ENCODE results near the gene NACC2.

The NACC2 gene

DNA sequence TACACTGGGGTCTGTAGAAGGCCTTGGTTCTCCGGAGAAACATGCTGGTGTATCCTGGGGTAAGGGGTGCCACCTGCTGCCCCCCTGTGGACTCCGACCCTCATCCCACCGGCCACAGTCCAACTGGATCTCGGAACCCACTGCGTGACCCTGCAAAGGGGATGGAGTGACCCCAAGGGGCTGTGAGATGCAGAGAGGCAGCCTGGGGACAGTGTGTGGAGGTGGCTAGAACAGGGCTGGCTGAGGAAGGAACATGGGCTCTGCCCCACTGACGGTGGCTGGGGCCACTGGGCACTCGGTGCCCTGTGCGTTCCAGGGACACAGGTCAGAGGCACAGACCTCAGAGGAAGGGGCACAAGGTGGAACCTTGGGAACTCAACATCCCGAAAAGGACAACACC, 2.3 kb downstream of the NACC2 start:
- no peak for DNase-seq (ENCODE audit: low read depth in 2 of 2)

- DNase-seq (ENCODE audit: low read depth in 2 of 2), result no peak
Observed at GRCh38 chr9:136092353-136092650, 2.8 kb downstream of the NACC2 start.

DNA sequence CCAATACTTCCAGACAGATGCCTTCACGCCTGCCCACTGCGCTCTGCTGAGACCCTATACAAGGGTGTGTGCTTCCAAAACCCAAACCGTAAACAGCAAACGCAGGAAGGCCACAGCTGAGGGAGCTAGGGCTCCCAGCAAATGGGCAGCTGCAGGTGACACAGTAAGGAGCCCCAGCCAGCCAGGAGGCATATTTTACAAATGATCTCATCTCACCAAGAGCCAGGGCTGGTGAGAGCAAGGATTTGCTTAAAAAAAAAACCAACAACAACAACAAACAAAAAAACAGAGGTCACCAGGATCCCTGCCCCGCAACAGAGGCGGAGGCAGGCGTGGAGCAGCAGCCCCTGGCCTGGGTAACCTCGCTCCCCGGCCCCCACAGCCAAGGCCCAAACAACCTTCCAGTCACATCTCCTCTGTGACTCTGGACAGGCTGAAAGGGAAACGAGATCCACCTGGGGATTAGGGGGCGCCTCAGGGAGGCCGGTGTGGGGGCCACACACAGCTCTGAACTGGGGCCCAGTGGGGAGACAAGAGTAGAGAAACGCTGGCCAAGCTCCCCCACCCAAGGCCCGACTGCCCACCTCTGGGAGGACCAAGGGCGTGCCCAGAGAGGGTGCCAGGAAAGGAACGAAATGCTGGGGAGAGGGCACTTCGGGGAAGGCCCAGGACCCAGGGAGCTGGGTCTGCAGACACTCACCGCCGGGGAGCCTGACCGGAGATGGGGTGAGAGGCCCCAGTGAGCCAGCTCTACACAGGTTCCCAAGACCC, 3.3 kb downstream of the NACC2 start:
- DNase-seq (ENCODE audit: low read depth in 2 of 2), result no peak

DNA sequence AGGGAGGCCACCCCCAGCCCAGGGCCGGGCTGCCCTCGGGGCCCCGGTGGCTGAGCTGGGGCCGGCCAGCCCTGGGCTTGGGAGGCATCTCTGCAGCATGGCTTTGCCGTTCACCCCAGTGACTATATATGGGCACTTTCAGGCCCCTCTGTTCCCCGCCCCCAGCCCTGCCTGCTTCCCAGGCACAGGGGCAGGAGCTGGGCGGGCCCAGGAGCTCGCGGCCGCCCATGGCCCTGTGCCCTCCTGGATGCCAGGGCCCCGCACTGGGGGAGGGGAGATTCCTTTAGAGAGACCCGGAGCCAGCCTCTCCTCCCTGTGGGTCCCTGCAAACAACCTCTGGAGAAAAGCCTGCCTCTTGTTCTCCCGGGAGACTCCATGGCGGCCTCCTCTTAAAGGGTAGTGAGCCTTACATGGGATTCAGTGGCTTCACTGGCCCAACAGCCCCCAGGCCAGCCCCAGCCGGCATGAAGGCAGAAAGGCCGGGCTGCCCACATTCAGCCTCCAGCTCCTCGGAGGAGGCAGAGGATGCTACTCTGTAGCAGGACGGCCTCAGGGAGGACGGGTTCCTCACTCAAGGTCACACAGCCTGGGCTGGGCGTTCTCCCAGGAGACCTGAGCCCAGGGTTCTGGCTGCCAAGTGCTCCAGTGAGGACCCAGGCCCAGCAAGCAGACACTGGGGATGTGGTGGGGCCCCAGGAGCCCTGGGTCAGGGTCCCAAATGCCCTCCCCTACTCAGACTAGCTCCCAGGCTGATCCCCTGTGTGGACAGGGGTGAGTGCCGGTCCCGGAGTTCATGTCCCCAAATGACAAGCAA, 4.1 kb downstream of the NACC2 start:
- DNase-seq (ENCODE audit: low read depth in 2 of 2), result no peak

- no peak for DNase-seq (ENCODE audit: low read depth in 2 of 2)
Observed at GRCh38 chr9:136090056-136090735, 4.9 kb downstream of the NACC2 start.

GRCh38 chr9:136089697-136090045, 5.4 kb downstream of the NACC2 start:
- no peak for DNase-seq (ENCODE audit: low read depth in 2 of 2)

DNA sequence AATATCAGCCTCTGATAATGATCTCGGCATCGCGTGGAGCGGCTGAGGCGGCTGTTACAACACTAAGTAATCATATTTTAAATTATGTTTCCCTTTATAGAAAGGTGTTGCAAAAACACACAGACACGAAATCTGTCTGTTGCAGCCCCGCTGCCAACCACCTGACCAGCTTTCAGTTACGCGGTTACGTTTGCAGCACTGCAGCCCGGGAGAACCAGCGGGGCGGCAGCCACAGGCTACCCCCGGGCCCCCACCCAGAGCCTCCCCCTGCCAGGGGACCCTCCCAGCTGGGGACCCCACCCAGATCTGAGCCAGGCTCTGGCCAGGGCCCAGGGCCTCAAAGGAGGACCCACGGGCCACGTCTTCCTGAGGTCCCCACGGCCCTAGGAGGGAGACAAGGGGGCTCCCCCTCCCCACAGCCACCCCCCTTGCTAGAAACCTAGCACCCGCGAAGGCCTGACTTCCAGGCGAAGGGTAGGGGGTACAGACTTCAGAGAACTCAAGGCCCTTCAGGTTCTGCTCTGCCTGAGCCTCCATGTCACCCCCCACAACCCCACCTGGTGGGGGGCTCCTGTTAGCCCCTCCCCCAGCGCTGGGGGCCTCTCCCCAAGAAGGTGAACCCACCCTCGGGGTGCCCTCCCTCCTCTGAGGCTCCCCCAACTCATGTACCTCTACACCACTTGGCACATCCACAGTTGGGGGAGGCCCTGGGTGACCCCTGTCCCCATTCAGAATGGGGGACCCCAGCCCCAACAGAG, 6.0 kb downstream of the NACC2 start:
- DNase-seq (ENCODE audit: low read depth in 2 of 2), result no peak

GRCh38 chr9:136088481-136088938, 6.6 kb downstream of the NACC2 start:
- no peak for DNase-seq (ENCODE audit: low read depth in 2 of 2)

- no peak for DNase-seq (ENCODE audit: low read depth in 2 of 2)
Observed at GRCh38 chr9:136087741-136088480, 7.2 kb downstream of the NACC2 start.

- no peak for DNase-seq (ENCODE audit: low read depth in 2 of 2)
Observed at GRCh38 chr9:136086951-136087740, 7.9 kb downstream of the NACC2 start.

GRCh38 chr9:136086213-136086881, 8.7 kb downstream of the NACC2 start:
- no peak for DNase-seq (ENCODE audit: low read depth in 2 of 2)

GRCh38 chr9:136085815-136086212, 9.3 kb downstream of the NACC2 start:
- no peak for DNase-seq (ENCODE audit: low read depth in 2 of 2)

- DNase-seq (ENCODE audit: low read depth in 2 of 2), result no peak
Observed at GRCh38 chr9:136084063-136084944, 10.8 kb downstream of the NACC2 start.

- no peak for DNase-seq (ENCODE audit: low read depth in 2 of 2)
Observed at GRCh38 chr9:136083558-136084062, 11.5 kb downstream of the NACC2 start.

DNA sequence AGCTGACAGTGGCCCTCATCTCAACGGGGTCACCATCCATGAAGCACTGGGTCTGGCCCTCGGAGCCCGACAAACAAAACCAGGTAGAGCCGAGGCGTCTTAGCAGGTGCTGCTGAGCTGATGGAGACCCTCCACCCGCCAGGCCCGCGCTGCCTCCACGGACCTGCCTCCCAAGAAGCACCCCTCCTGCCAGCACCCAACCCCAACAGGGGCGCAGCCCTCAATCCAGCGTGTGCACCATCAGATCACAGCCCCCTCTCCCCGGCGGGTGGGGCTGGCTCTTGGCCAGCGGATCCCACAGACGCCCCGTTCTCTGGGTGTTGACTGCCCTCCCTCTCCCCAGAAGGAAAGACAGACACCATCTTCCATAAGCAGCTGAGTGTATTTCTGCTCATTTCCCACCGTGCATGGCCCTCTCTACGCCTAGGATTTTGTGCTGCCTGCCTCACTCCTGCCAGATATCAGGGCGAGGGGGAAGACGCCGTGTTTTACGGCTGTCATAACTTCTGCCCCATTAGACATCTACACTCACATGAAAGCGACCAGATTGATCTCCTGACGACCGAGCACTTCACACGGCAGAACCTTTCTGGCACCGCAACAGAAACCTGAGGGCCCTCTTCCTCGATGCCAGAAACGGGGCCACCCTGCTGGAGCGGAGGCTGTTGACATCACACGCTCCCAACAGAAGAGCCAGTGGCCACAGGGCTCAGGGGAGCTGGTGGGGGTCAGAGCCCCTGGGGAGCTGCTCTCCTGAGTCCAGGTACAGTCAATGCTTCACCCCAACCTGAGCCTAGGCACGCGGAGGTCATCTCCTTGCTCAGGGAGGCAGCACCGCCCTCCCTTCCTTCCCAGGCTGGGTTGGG, 12.4 kb downstream of the NACC2 start:
- no peak for DNase-seq (ENCODE audit: low read depth in 2 of 2)

- no peak for DNase-seq (ENCODE audit: low read depth in 2 of 2)
Observed at GRCh38 chr9:136081826-136082495, 13.1 kb downstream of the NACC2 start.

Measured in activated CD8-positive, alpha-beta memory T cell treated with anti-CD3 and anti-CD28 coated beads for 4 hours (primary cell).